ENCODE measurements around the gene SHISA9.
"Not testable (repeated sequence)": the region's sequence is repeated elsewhere in the genome, so short reads cannot be mapped to it uniquely, and the experiment has no call there.

Gene SHISA9

DNA sequence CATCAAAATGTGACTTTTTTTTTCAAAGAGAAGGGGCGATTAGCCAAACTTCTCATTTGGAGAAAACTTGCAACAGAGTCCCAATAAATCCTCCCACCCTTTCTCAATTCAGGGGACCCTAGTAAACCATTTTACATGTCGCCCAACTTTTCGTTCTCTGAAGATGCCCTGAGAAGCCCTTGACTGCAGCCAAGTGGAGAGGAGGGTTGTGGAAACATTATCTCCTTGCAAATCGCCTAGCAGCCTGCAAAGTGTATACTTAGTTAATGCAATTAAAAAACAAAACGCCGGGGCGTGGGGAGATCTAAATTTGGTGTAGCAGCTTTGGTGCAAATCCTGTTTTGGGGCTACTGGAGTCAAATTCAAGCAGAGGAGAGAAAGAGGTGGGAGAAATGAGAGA, 1.2 kb upstream of the SHISA9 start:
- no peak for DNase-seq (ENCODE audit: low read depth)

DNA sequence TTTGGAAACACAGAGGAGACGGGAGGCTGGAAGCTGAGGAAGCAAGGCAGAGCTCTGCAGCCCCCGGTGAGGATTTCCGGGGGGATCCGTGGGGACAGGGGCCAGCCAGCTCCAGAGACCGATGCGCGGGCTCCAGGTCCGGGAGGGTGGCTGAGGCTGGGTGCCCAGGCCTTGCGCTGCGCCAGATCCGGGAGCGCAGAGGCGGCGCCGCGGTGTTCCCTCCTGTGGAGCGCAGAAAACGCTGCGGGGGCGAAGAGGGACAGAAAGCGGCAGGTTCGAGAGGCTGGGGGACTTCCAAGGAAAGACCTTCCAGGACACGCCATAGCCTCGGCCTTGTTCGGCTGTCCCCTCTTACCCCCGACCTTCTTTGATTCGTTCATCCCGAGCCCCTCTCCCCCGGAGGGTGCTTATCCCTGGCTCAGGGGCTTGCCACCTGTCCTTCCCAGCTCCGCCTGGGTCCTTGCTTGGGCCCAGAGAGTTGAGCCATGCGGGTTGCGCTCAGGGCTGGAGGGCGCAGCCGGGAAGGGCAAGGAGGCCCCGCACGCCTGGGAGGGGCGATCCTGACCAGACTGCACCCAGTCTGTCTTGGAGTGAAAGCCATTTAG, 697 bp upstream of the SHISA9 start:
- DNase-seq (ENCODE audit: low read depth) = no peak

DNA sequence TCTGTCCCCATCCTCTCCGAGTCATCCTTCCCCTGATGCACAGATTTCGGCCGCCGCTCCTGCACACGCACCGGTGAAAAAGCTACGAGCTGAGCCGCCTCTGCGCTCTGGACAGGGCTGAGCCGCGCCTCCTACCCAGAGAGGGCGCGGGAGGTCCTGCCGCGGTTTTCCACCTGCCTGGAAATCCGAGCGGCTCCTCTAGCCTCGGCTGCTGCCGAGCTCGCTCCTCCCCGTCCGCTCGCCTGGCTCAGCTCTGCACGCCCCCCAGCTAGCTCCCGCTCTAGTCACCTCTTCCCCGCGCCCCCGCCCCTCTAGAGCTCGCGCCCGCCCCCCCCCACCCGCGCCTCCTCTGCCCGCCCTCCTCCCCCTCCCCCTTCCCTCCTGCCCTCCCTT, 198 bp upstream of the SHISA9 start:
- DNase-seq (ENCODE audit: low read depth) = no peak

- DNase-seq (ENCODE audit: low read depth) = no peak
Observed at GRCh38 chr16:12902511-12903372, 1.3 kb downstream of the SHISA9 start.

DNA sequence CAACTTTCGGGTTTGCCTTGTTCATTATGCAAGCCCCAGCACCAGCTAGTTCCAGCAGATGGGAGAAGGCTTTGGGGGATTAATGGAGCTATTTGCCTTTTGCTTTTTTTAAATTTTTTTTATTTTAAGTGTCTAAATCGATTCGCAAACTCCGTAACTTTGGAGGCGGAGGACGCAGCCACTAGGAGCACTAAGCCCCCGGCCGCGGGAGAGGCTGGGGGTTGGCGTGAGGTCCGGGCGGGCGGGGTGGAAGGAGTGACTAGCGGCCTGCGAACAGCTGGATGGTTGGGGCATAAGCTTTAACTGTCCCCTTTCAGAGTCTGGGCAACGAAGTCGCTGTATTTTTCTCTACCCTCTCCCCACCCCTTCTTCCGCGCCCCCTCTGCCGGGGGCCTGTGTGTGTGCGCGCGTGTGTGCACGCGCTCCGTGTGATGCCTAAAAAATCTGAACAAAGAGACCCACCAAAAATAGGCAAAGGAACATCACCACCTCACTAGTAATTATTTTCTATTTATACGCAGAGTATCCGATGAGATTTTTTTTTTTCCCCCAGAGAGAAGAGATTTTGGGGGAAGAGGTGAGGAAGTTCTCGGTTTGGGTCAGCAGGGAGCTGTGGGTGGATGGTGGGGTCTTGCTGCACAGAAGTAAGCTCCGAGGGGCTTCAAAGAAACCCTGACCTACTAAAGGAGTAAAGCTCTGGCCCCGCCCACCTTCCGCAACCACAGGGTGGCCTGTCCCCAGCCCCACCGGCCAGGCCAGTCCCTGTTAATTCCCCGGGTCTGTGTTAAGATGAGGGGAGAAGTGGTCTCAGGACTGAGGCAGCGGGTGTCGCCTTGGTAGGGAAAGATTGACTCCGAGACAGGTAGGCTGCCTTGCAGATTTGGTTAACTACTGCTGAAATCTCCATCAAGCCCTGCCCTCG, 2.3 kb downstream of the SHISA9 start:
- no peak for DNase-seq (ENCODE audit: low read depth)

GRCh38 chr16:12904329-12904671, 2.9 kb downstream of the SHISA9 start:
- DNase-seq (ENCODE audit: low read depth) = no peak

GRCh38 chr16:12906271-12906670, 4.9 kb downstream of the SHISA9 start:
- DNase-seq (ENCODE audit: low read depth) = no peak

- no peak for DNase-seq (ENCODE audit: low read depth)
Observed at GRCh38 chr16:12906765-12907516, 5.5 kb downstream of the SHISA9 start.

DNA sequence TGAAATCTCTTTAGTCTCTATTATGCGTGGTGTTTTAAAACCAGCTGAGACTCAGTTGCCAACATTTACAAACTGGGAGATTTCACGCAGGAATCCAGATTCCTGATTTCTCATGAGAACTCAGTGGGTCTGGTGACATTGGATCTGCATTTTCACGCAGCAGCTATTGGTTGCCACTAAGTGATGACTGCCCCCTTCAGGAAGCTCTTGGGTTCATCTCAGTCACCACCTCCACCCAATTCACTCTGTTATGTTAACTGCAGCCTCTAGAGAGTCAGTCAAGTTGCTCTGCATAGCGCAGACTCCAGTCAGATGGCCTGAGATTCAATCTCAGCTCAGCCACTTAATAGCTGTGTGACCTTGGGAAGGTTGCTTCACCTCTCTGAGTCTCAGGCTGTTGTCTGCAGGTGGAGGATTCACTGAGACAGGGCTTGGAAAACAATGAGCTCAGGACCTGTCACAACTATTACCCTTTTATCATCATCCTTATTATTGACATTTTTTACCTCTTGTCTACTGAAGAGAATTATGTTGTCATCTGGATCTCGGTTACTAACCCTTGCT, 6.4 kb downstream of the SHISA9 start:
- DNase-seq (ENCODE audit: low read depth) = no peak

- DNase-seq (ENCODE audit: low read depth) = no peak
Observed at GRCh38 chr16:12917246-12917645, 15.8 kb downstream of the SHISA9 start.

GRCh38 chr16:12917653-12918052, 16.3 kb downstream of the SHISA9 start:
- peak; percentile 75 for DNase-seq (ENCODE audit: low read depth)

DNA sequence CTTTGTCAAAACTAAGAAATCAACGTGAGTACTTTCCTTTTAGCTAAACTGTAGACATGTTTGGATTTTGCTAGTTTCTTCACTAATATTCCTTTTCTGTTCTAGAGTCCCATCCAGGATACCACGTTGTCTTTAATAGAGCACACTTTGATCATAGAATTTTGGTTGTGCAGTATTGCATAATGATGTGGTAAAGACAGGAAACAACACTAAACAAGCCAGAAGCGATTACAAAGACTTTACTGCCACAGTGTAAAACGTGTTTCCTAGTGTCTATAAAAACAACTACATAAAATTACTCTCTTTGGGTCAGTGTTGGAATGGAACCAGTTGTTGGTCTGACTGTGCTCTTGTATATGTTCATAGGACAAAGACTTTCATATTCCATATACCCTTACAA, 19.3 kb downstream of the SHISA9 start:
- no peak for DNase-seq (ENCODE audit: low read depth)

DNA sequence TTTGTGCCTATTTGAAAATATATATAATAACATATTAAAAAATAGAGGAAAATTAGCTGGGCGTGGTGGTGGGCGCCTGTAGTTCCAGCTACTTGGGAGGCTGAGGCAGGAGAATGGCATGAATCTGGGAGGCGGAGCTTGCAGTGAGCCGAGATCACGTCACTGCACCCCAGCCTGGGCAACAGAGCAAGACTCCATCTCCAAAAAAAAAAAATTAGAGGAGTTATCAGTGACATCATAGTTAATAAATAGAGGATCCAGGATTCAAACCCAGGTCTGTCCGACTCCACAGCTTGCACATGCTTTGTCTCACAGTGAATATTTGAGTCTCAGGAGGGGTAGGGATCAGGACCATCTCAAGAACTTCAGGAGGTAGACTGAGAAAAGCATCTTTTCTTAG, 22.2 kb downstream of the SHISA9 start:
- not testable (repeated sequence) for DNase-seq (ENCODE audit: low read depth)

DNA sequence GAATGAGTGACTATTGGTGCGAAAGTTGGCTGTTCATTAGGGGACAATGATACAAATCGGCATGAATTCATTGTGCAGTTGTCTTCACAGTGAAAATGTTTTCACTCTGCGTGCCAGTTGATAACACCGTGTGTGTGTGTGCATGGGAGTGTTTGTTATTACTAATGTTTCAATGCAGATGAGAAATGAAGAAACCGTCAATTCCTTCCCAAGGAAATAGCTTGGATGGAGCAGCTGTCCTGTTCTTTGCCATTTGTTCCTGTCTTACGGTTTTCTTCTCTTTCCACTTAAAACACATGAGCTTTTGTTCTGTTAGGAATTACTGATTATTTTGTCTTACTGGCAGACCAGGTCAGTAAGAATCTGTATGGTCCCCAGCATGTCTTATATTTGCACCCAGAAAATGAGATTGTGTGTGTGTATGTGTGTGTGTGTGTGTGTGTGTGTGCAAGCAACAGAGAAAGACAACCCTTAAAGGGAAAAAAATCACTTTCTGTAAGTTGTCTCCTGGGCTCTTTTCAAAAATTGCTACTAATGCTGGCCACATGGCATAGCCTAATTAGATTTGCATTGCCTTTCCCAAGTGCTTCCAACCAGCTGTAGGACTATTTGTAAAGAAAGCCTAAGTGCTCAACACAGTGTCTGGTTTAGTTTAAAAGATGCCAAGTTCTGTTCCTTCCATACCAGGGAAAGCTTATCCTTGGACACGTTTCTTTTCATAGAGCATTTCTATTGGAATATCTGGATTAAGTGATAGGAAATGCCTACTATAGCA, 23.8 kb downstream of the SHISA9 start:
- no peak for DNase-seq (ENCODE audit: low read depth)

DNA sequence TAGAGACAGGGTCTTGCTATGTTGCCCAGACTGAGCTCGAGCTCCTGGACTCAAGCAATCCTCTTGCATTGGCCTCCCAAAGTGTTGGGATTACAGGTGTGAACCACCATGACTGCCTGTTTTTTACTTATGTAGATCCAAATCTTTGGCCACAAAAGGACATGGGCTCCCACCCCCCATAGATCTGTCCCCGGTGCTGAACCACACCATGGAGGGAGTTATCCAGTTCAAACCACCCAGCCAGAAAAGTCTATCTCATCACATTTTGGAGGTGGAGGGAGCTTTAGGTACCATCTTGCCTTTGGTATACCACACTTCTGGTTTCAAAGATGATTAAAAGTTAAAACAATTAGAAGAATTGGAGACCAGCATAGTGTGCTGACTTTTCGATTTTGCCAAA, 26.2 kb downstream of the SHISA9 start:
- no peak for DNase-seq (ENCODE audit: low read depth)

- no peak for DNase-seq (ENCODE audit: low read depth)
Observed at GRCh38 chr16:12930881-12931280, 29.5 kb downstream of the SHISA9 start.

GRCh38 chr16:12936391-12936790, 35.0 kb downstream of the SHISA9 start:
- no peak for DNase-seq (ENCODE audit: low read depth)

GRCh38 chr16:12941896-12942295, 40.5 kb downstream of the SHISA9 start:
- DNase-seq (ENCODE audit: low read depth) = no peak

GRCh38 chr16:12942861-12943260, 41.5 kb downstream of the SHISA9 start:
- DNase-seq (ENCODE audit: low read depth) = no peak

GRCh38 chr16:12944300-12944699, 42.9 kb downstream of the SHISA9 start:
- DNase-seq (ENCODE audit: low read depth) = no peak

GRCh38 chr16:12951392-12951791, 50.0 kb downstream of the SHISA9 start:
- no peak for DNase-seq (ENCODE audit: low read depth)
